T-cell (primary cell): ENCODE data around the gene CTDP1. TPM values are rescaled to one million over a fixed set of nuclear protein-coding genes. Genes with fewer than 3 reads are reported as not detected.

ENCODE experiments used
- ATAC-seq, 4 experiments: fragments of 200-7000 bp in 3 of 4; fragments of 150-1000 bp in 1 of 4; cut with Tn5 transposase; replicated peaks in 1 of 4; 1 replicate in 3 of 4; 2 replicates in 1 of 4; pipeline ENCODE4 v1.10.0; 2021; ENCODE audit warnings: moderate library complexity in 3 of 4, mild to moderate bottlenecking in 2 of 4, moderate number of reproducible peaks in 1 of 4
- CTCF ChIA-PET, 2 donors: fragments of 300-600 bp; sonication (Branson Sonifier 250); formaldehyde crosslinking; loops; one replicate each; lab custom pipeline; 2022; ENCODE audit warnings: antibody characterized with exemption in 2 of 2; lab: Charles Lee
- POLR2A ChIA-PET, 2 donors: fragments of 300-600 bp; sonication (Branson Sonifier 250); formaldehyde crosslinking; loops; one replicate each; lab custom pipeline; 2022; ENCODE audit warnings: antibody characterized with exemption in 2 of 2; lab: Charles Lee
- DNase-seq, 35 experiments: peaks; one replicate each; pipeline versions ENCODE4 v3.0.0 to v3.0.0-alpha.2; 2013 to 2023
- H3K27ac ChIP-seq: one replicate; pipeline ENCODE4 v1.5.1; 2013; ENCODE audit warnings: low read length
- H3K27me3 ChIP-seq, 2 experiments: replicated peaks in 1 of 2; 1 replicate in 1 of 2; 2 replicates in 1 of 2; pipeline versions ENCODE4 v1.6.1 to v1.7.0; 2013; ENCODE audit warnings: low read length in 1 of 2, mixed read lengths in 1 of 2; ENCODE audit not compliant: control insufficient read depth in 2 of 2, insufficient read depth in 2 of 2; ENCODE audit errors: extremely low read depth in 1 of 2
- H3K36me3 ChIP-seq, 2 donors: 1 replicate in 1 of 2; 2 replicates in 1 of 2; pipeline versions ENCODE4 v1.6.1 to v1.7.0; 2013; ENCODE audit warnings: low read length in 1 of 2; ENCODE audit not compliant: control insufficient read depth in 2 of 2, insufficient read depth in 1 of 2; ENCODE audit errors: extremely low read depth in 1 of 2
- H3K4me1 ChIP-seq, 2 experiments: 1 replicate in 1 of 2; 2 replicates in 1 of 2; pipeline versions ENCODE4 v1.6.1 to v1.7.0; 2013; ENCODE audit warnings: low read length in 2 of 2, mixed read lengths in 1 of 2; ENCODE audit not compliant: insufficient read depth in 2 of 2, control insufficient read depth in 1 of 2; ENCODE audit errors: extremely low read depth in 1 of 2
- H3K4me3 ChIP-seq, 2 donors: 1 replicate in 1 of 2; 2 replicates in 1 of 2; pipeline versions ENCODE4 v1.5.1 to v1.7.0; 2013; ENCODE audit warnings: mild to moderate bottlenecking in 2 of 2, low read length in 1 of 2, moderate library complexity in 1 of 2; ENCODE audit not compliant: control insufficient read depth in 1 of 2; ENCODE audit errors: extremely low read depth in 1 of 2
- H3K9me3 ChIP-seq: 2 replicates; pipeline ENCODE4 v1.7.0; 2013
- H3K27ac Mint-ChIP-seq, 2 donors: one replicate each; pipeline ENCODE4 v1.8.0; 2020 to 2021; ENCODE audit warnings: mild to moderate bottlenecking in 2 of 2, mixed read lengths in 2 of 2
- H3K27me3 Mint-ChIP-seq, 2 donors: one replicate each; pipeline ENCODE4 v1.8.0; 2021 to 2022; ENCODE audit warnings: mixed read lengths in 2 of 2
- H3K36me3 Mint-ChIP-seq: one replicate; pipeline ENCODE4 v1.8.0; 2021; ENCODE audit warnings: mixed read lengths
- H3K4me1 Mint-ChIP-seq, 3 donors: one replicate each; pipeline ENCODE4 v1.8.0; 2020 to 2022; ENCODE audit warnings: mixed read lengths in 3 of 3, mild to moderate bottlenecking in 1 of 3
- H3K4me3 Mint-ChIP-seq, 3 donors: one replicate each; pipeline ENCODE4 v1.8.0; 2020 to 2022; ENCODE audit warnings: mild to moderate bottlenecking in 3 of 3, mixed read lengths in 3 of 3, moderate library complexity in 3 of 3
- H3K9me3 Mint-ChIP-seq, 3 donors: one replicate each; pipeline ENCODE4 v1.8.0; 2020 to 2022; ENCODE audit warnings: mixed read lengths in 3 of 3
- WGBS: methylation state at CpG from one replicate; pipeline ENCODE4 v1.1.5; 2013; ENCODE audit warnings: missing lambda C conversion rate; ENCODE audit not compliant: insufficient coverage; 5-methylcytosine and 5-hydroxymethylcytosine counted together
- total RNA-seq, 35 experiments: library from RNA in 6 of 35; stranded (reverse) in 6 of 35; fragments of 120-200 nt in 1 of 35; gene quantifications; one replicate each; pipeline versions ENCODE4 v1.2.1 to v1.2.4 and lab custom pipeline; 2013 to 2026

CTDP1 gene
- total RNA-seq, 5 donors from 2014 or later (not counting 1 experiment from before 2014, with no cell fraction given) = 46.3 to 78.0 (median 49.4) TPM

DNA sequence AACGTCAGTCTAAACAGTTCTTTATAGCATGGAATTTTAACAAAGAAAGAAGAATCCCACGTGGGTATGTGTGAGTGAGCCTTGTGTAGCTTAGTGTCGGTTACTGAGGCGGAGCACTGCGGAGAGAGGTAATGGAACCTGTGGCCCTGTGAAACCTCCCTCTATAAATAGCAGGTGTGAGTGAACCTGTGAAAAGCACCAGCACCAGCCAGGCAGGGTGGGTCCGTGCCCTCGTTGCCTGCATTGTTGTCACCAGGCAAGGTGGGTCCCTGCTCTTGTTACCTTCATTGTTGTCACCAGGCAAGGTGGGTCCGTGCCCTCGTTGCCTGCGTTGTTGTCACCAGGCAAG is 4.7 kb downstream of the CTDP1 start:
- H3K4me3 Mint-ChIP-seq = peak overlapping the region in 2 of 3 donors; percentile 54 to 93
- H3K4me3 ChIP-seq = no peak overlapping the region
- H3K9me3 Mint-ChIP-seq = no peaks in the 10 kb centered on the region

DNA sequence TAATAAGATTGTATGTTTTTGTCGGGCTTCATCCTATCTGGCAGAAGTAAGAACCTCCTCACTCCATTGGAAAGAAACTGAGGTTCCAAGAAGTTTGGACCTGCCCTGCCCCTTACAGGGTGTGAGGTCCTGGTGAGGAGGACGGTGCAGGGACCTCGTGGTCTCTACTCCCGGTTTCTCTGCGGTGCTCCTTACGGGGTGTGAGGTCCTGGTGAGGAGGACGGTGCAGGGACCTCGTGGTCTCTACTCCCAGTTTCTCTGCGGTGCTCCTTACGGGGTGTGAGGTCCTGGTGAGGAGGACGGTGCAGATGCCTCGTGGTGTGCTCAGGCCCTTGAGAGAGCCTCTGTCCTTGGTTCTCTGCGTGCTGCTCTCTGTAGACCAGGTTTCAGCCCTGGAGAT is 5.2 kb downstream of the CTDP1 start:
- peak overlapping the region in 2 of 3 donors; percentile 24 to 93 for H3K4me3 Mint-ChIP-seq
- H3K27me3 Mint-ChIP-seq = no peaks in the 10 kb centered on the region
- WGBS = 69% methylated on average over 10 of the region's 13 CpGs
- H3K4me1 ChIP-seq = peaks cover 25 to 63% of the 10 kb centered on the region in 2 experiments
- H3K27ac Mint-ChIP-seq = no peak overlapping the region
- ATAC-seq (peak in 2 of 4 experiments; percentile 9 to 28), DNase-seq (no peak)
- H3K36me3 ChIP-seq = peaks cover 0 to 8% of the 10 kb centered on the region in 2 donors
- ChIA-PET CTCF (no interaction called here), POLR2A (no interaction called here)
- no peaks in the 10 kb centered on the region for H3K9me3 ChIP-seq
- H3K36me3 Mint-ChIP-seq = peaks cover 13% of the 10 kb centered on the region
- no peaks in the 10 kb centered on the region for H3K27me3 ChIP-seq
- no peak overlapping the region for H3K4me3 ChIP-seq
- H3K9me3 Mint-ChIP-seq = no peaks in the 10 kb centered on the region
- peak overlapping the region; percentile 6 for H3K27ac ChIP-seq
- peaks cover 67 to 79% (median 78%) of the 10 kb centered on the region in 3 donors for H3K4me1 Mint-ChIP-seq

More for the DNA sequence above, 4.7 kb downstream of the CTDP1 start:
- Histone ChIP-seq H3K4me1 (peaks cover 25 to 63% of the 10 kb centered on the region in 2 experiments), H3K27ac (no peak overlapping the region), H3K36me3 (peaks cover 0 to 8% of the 10 kb centered on the region in 2 donors), H3K27me3 (no peaks in the 10 kb centered on the region), H3K9me3 (no peaks in the 10 kb centered on the region)
- H3K36me3 Mint-ChIP-seq = peaks cover 13% of the 10 kb centered on the region
- H3K27me3 Mint-ChIP-seq = no peaks in the 10 kb centered on the region
- POLR2A ChIA-PET = no interaction called here
- H3K4me1 Mint-ChIP-seq = peaks cover 66 to 76% (median 74%) of the 10 kb centered on the region in 3 donors
- DNase-seq = peak in 20 of 35 experiments; percentile 11 to 66 (median 30)
- WGBS = 32% methylated on average over 4 of the region's 10 CpGs
- CTCF ChIA-PET = no interaction called here
- ATAC-seq = no peak
- H3K27ac Mint-ChIP-seq = peak overlapping the region in 1 of 2 donors; percentile 24

GRCh38 chr18:79685281-79685680 is 5.7 kb downstream of the CTDP1 start:
- peak overlapping the region in 1 of 3 donors; percentile 93 for H3K4me3 Mint-ChIP-seq
- H3K9me3 Mint-ChIP-seq = no peaks in the 10 kb centered on the region
- no peaks in the 10 kb centered on the region for H3K27me3 Mint-ChIP-seq
- peak in 21 of 35 experiments; percentile 26 to 70 (median 43) for DNase-seq
- Histone ChIP-seq H3K27me3 (no peaks in the 10 kb centered on the region), H3K4me3 (no peak overlapping the region), H3K9me3 (no peaks in the 10 kb centered on the region), H3K4me1 (peaks cover 25 to 62% of the 10 kb centered on the region in 2 experiments), H3K27ac (peak overlapping the region; percentile 6), H3K36me3 (peaks cover 0 to 8% of the 10 kb centered on the region in 2 donors)
- 45% methylated on average over 7 of the region's 8 CpGs for WGBS
- peak in 3 of 4 experiments; percentile 40 to 64 (median 41) for ATAC-seq
- peaks cover 13% of the 10 kb centered on the region for H3K36me3 Mint-ChIP-seq
- H3K27ac Mint-ChIP-seq = no peak overlapping the region
- peaks cover 72 to 84% (median 83%) of the 10 kb centered on the region in 3 donors for H3K4me1 Mint-ChIP-seq
- ChIA-PET POLR2A (no interaction called here), CTCF (no interaction called here)

GRCh38 chr18:79685971-79686370 is 6.4 kb downstream of the CTDP1 start:
- DNase-seq (no peak), ATAC-seq (no peak)
- Mint-ChIP-seq H3K27me3 (no peaks in the 10 kb centered on the region), H3K36me3 (peaks cover 13% of the 10 kb centered on the region), H3K9me3 (no peaks in the 10 kb centered on the region), H3K27ac (peak overlapping the region in 1 of 2 donors; percentile 33), H3K4me1 (peaks cover 69 to 83% (median 83%) of the 10 kb centered on the region in 3 donors), H3K4me3 (peak overlapping the region in 1 of 3 donors; percentile 59)
- POLR2A ChIA-PET = no interaction called here
- H3K36me3 ChIP-seq = peaks cover 5 to 8% of the 10 kb centered on the region in 2 donors
- no peaks in the 10 kb centered on the region for H3K9me3 ChIP-seq
- H3K4me1 ChIP-seq = peaks cover 19 to 62% of the 10 kb centered on the region in 2 experiments
- 69% methylated on average over 3 of the region's 7 CpGs for WGBS
- no peak overlapping the region for H3K27ac ChIP-seq
- CTCF ChIA-PET = no interaction called here
- no peak overlapping the region for H3K4me3 ChIP-seq
- no peaks in the 10 kb centered on the region for H3K27me3 ChIP-seq

DNA sequence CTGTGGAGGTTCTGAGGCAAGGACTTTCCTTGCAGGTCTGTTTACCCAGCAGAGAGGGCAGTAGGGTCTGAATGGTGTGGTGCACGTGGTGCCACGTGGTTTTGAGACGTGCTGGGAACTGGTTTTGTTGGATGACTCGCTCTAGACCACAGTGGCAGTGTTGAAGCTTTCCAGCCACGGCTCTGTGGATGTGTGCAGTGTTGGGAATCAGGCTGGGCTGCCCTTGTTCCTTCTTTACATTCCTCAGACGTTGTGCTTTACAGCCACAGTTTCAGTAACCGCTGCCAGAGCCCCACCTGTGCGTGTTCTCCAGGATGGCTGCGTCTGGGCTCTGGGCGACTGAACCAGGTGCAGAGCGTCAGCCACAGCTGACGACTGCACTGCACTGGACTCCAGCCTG is 8.2 kb downstream of the CTDP1 start:
- Mint-ChIP-seq H3K9me3 (no peaks in the 10 kb centered on the region), H3K36me3 (peaks cover 13% of the 10 kb centered on the region), H3K27ac (no peak overlapping the region), H3K27me3 (no peaks in the 10 kb centered on the region), H3K4me3 (no peak overlapping the region), H3K4me1 (peaks cover 58 to 75% (median 75%) of the 10 kb centered on the region in 3 donors)
- no peaks in the 10 kb centered on the region for H3K27me3 ChIP-seq
- no peak overlapping the region for H3K4me3 ChIP-seq
- no peak overlapping the region for H3K27ac ChIP-seq
- H3K9me3 ChIP-seq = no peaks in the 10 kb centered on the region
- no peak for DNase-seq
- H3K4me1 ChIP-seq = peaks cover 14 to 51% of the 10 kb centered on the region in 2 experiments
- ATAC-seq = no peak
- ChIA-PET POLR2A (no interaction called here), CTCF (no interaction called here)
- WGBS = 69% methylated on average over 9 of the region's 12 CpGs
- H3K36me3 ChIP-seq = peaks cover 5 to 6% of the 10 kb centered on the region in 2 donors

- Mint-ChIP-seq H3K27ac (no peak overlapping the region), H3K4me3 (no peak overlapping the region), H3K36me3 (peaks cover 9% of the 10 kb centered on the region), H3K27me3 (no peaks in the 10 kb centered on the region), H3K4me1 (peaks cover 36 to 60% (median 60%) of the 10 kb centered on the region in 3 donors), H3K9me3 (no peaks in the 10 kb centered on the region)
- peaks cover 12 to 30% of the 10 kb centered on the region in 2 experiments for H3K4me1 ChIP-seq
- no peaks in the 10 kb centered on the region for H3K9me3 ChIP-seq
- no peak overlapping the region for H3K27ac ChIP-seq
- DNase-seq (no peak), ATAC-seq (no peak)
- WGBS = 88% methylated on average over 6 of the region's 6 CpGs
- no peak overlapping the region for H3K4me3 ChIP-seq
- H3K36me3 ChIP-seq = peaks cover 2 to 5% of the 10 kb centered on the region in 2 donors
- ChIA-PET CTCF (no interaction called here), POLR2A (no interaction called here)
- no peaks in the 10 kb centered on the region for H3K27me3 ChIP-seq
These were observed 10.5 kb downstream of the CTDP1 start for GRCh38 chr18:79690071-79690470.
